Astrocyte of the spinal cord (primary cell): ENCODE data around the gene RAP1GAP2.

ENCODE experiments used
- DNase-seq: peaks from one replicate; pipeline ENCODE4 v3.0.0; 2011; ENCODE audit warnings: low read depth, low spot score
- H3K4me3 ChIP-seq: 2 replicates; pipeline ENCODE4 v1.5.1; 2011; ENCODE audit warnings: low read depth, mild to moderate bottlenecking, low read length, moderate library complexity
- CTCF ChIP-seq: IDR thresholded peaks from 2 replicates; pipeline ENCODE4 v1.5.1; 2012; ENCODE audit warnings: low read depth, mild to moderate bottlenecking, low read length, inconsistent platforms
- in situ Hi-C: cut with HindIII; loops from 2 replicates; pipeline ENCODE4 v1.10.0; 2017; ENCODE audit warnings: low sequenced_read_pairs

The RAP1GAP2 gene

GRCh38 chr17:2835780-2836179, 39.5 kb downstream of the RAP1GAP2 start:
- no peak overlapping the region for H3K4me3 ChIP-seq
- no peak for TF ChIP-seq CTCF
- DNase-seq = no peak
- in situ Hi-C loops = no loop called here

- in situ Hi-C loops = no loop called here
- TF ChIP-seq CTCF = no peak
- DNase-seq = no peak
- H3K4me3 ChIP-seq = no peak overlapping the region
Measured at GRCh38 chr17:2837147-2837561, 40.9 kb downstream of the RAP1GAP2 start.

- DNase-seq = no peak
- no peak for TF ChIP-seq CTCF
- no peak overlapping the region for H3K4me3 ChIP-seq
- in situ Hi-C loops = no loop called here
Measured at GRCh38 chr17:2841606-2842005, 45.4 kb downstream of the RAP1GAP2 start.

- in situ Hi-C loops = no loop called here
- no peak for TF ChIP-seq CTCF
- H3K4me3 ChIP-seq = no peak overlapping the region
- DNase-seq = no peak
Measured at GRCh38 chr17:2842464-2842863, 46.2 kb downstream of the RAP1GAP2 start.

GRCh38 chr17:2844416-2844815, 48.2 kb downstream of the RAP1GAP2 start:
- in situ Hi-C loops = no loop called here
- no peak for DNase-seq
- TF ChIP-seq CTCF = no peak
- no peak overlapping the region for H3K4me3 ChIP-seq

- DNase-seq = no peak
- H3K4me3 ChIP-seq = no peak overlapping the region
- TF ChIP-seq CTCF = no peak
- in situ Hi-C loops = no loop called here
Measured at GRCh38 chr17:2847381-2848333, 51.4 kb downstream of the RAP1GAP2 start.
